Upper lobe of left lung (tissue), 4 donors: ENCODE measurements around the gene AMOTL1.

Experiments
- EP300 ChIP-seq, 4 donors: sonication (generic); formaldehyde crosslinking; IDR thresholded peaks; one replicate each; pipeline ENCODE4 v1.5.1; 2017; ENCODE audit warnings: antibody characterized with exemption in 4 of 4, control low read depth in 2 of 4
- POLR2A ChIP-seq, 4 donors: fragments of 450-650 bp; IDR thresholded peaks; one replicate each; pipeline ENCODE4 v1.5.1; 2016 to 2017; ENCODE audit warnings: antibody characterized with exemption in 4 of 4, mild to moderate bottlenecking in 2 of 4
- POLR2AphosphoS5 ChIP-seq, 2 donors: sonication (generic); formaldehyde crosslinking; IDR thresholded peaks; one replicate each; pipeline ENCODE4 v1.5.1; 2017; ENCODE audit warnings: antibody characterized with exemption in 2 of 2
- TF ChIP-seq, protein P1 (sequence below), 6 experiments: fragments of 450-650 bp in 4 of 6; fragments of 200-600 bp in 2 of 6; sonication (generic) in 2 of 6; IDR thresholded peaks; one replicate each; pipeline ENCODE4 v1.5.1; 2016 to 2019; ENCODE audit warnings: antibody characterized with exemption in 6 of 6

DNA sequence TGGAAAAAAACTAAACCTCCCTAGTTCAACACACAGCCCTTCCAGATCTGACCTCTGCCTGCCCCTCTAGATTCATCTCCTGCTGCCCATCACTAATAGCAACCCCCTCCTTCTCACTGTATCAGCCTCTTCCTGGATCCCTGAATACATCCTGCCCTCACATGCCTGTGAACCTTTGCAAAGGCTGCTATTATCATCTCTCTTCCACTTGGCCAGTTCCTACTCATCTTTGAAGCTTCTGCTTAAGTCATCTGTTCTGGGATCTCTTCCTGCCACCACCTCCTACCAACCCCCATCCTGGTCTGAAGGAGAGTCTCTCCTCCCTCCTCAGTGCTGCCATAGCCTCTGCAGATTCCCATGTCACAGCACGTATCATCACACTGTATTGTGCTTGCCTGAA is 38.0 kb upstream of the AMOTL1 start:
- TF ChIP-seq, protein P1, sequence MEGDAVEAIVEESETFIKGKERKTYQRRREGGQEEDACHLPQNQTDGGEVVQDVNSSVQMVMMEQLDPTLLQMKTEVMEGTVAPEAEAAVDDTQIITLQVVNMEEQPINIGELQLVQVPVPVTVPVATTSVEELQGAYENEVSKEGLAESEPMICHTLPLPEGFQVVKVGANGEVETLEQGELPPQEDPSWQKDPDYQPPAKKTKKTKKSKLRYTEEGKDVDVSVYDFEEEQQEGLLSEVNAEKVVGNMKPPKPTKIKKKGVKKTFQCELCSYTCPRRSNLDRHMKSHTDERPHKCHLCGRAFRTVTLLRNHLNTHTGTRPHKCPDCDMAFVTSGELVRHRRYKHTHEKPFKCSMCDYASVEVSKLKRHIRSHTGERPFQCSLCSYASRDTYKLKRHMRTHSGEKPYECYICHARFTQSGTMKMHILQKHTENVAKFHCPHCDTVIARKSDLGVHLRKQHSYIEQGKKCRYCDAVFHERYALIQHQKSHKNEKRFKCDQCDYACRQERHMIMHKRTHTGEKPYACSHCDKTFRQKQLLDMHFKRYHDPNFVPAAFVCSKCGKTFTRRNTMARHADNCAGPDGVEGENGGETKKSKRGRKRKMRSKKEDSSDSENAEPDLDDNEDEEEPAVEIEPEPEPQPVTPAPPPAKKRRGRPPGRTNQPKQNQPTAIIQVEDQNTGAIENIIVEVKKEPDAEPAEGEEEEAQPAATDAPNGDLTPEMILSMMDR (IDR thresholded peaks at IDR 0.05), result no peak
- no peak for TF ChIP-seq POLR2AphosphoS5 (IDR thresholded peaks at IDR 0.05)
- TF ChIP-seq POLR2A (IDR thresholded peaks at IDR 0.05), result no peak
- no peak for TF ChIP-seq EP300 (IDR thresholded peaks at IDR 0.05)
